ENCODE data around the gene NOL9.
"Not testable (repeated sequence)": the region's sequence is repeated elsewhere in the genome, so short reads cannot be mapped to it uniquely, and the experiment has no call there.

Gene NOL9

GRCh38 chr1:6554031-6554906 is at the start of gene NOL9:
Gene NOL9, minus strand, starts transcription at chr1:6554513. Its CDS starts 11 bp downstream, at chr1:6554502.
- peak; percentile 90 for DNase-seq

GRCh38 chr1:6603238-6603914 is 49.1 kb upstream of the NOL9 start:
- DNase-seq: peak; percentile 75

- DNase-seq: peak; percentile 92
Measured at GRCh38 chr1:6602669-6603237, 48.4 kb upstream of the NOL9 start, which contains the start of gene KLHL21. Gene KLHL21, minus strand, starts transcription at chr1:6602869. Its CDS starts 52 bp downstream, at chr1:6602817.

DNA sequence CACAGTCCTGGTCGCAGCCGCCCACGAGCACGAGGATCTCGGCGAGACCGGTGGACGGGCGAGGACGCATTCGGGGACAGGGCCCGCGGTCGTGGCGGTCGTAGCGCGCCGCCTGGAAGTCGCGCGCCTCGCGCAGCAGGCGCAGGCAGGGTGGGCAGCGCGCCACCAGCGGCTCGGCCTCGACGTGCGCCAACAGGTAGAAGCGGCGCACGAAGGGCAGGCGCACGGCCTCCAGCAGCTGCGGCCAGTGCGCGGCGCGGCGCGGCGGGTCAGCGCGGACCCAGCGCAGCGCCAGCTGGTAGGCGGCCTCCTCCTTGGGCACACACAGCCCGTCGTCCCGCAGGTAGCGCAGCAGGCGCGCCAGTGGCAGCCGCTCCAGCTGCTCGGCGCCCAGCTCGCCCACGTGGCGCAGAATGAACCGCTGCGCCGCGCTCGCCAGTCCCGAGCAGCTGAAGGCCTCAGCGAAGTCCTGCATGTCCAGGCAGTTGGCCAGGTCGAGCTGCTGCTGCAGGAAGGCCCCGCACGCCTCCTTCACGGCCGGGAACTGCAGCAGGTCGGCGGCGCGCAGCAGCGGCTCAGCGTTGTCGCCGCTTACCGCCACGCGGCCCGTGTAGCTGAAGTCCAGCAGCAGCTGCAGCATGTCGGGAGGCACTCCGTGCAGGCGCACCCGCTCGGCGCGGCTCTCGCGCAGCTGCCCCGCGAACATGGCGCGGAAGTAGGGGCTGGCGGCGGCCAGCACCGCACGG is 47.8 kb upstream of the NOL9 start:
- no peak for DNase-seq

GRCh38 chr1:6601049-6601922 is 47.0 kb upstream of the NOL9 start:
- peak; percentile 93 for DNase-seq

- DNase-seq: no peak
Measured at GRCh38 chr1:6600410-6601048, 46.2 kb upstream of the NOL9 start.

DNA sequence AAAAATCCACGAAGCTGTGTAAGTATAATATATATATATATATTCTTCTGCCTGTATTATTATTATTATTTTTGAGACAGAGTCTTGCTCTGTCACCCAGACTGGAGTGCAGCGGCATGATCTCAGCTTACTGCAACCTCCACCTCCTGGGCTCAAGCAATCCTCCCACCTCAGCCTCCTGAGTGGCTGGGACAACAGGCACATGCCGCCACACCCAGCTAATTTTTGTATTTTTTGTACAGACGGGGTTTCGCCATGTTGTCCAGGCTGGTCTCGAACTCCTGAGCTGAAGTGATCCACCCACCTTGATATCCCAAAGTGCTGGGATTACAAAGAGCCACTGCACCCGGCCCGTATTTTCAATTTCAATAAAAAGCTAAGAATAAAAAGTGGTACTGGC is 45.7 kb upstream of the NOL9 start:
- not testable (repeated sequence) for DNase-seq

DNA sequence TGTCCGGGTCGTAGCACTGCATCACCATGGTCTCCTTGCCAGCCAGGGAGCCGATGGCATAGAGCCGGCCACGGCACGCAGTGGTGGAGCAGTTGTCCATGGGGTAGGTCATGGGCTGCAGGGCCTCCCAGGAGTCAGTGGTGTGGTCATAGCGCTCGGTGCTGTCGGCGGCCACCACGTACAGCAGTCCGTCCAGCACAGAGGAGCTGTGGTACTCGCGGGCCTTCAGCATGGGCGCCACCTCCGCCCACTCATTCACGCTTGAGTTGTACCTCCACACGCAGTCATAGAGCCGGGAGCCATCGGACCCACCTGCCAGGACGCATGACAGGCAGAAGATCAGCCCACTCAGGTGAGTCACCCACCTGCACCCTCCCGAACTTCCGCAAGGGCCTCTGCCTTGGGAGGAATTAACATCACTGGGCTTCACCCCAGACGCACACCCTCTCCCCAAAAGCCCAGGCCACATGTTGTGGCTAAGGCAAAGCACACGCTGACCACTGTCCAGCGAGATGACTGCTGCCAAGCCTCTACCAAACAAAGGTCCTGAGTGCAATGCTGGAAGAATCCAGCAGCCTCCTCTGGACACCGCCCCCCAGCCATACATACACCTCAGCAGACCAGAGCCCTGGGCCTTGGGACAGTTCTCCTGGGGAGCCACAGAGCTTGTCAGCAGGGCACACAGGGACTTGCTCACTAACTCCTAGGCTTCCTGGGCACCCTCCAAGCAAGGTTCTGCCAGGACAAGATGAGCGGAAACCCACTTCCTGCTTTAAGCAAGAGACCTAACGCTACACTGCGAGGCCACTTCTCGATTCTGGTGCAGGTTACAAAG is 45.0 kb upstream of the NOL9 start:
- no peak for DNase-seq

GRCh38 chr1:6597777-6598131 is 43.4 kb upstream of the NOL9 start:
- DNase-seq: no peak

GRCh38 chr1:6596886-6597776 is 42.8 kb upstream of the NOL9 start:
- no peak for DNase-seq

GRCh38 chr1:6596351-6596750 is 42.0 kb upstream of the NOL9 start:
- no peak for DNase-seq

DNA sequence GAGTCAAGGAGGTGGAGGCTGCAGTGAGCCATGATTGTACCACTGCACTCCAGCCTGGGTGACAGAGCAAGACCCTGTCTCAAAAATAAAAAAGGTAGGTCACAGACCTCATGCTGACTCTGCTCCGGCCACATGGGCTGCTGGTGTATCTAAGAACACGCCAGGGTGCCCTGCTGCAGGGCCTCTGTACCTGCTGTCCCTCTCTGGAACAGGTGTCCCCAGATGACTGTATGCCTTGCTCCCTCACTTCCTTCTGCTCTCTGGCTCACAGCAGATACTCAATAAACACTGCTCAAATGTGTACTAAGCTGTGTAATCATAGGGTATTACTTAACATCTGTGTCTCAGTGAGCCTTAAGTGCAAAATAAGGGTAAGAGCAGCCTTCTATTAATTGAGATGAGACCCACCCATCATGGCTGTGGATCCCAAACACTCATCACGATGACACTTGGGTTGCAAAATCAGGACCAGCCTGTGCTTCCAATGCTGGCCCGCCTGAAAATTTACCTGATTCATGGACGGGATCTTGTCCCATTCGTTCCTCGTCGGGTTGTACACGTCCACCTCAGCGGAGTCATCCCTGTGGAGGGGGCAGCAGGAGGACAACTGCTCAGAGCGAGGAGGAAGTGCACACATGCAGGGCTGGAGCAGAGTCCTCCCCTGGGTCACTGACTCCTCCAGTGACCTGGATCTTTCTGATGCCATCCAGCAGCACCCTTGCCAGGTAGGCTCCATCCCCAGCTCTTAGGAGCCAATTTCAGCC is 40.8 kb upstream of the NOL9 start:
- no peak for DNase-seq

- no peak for DNase-seq
Measured at GRCh38 chr1:6593810-6594209, 39.5 kb upstream of the NOL9 start.

GRCh38 chr1:6592865-6593593 is 38.7 kb upstream of the NOL9 start:
- no peak for DNase-seq

GRCh38 chr1:6592441-6592840 is 38.1 kb upstream of the NOL9 start:
- no peak for DNase-seq

GRCh38 chr1:6591644-6592043 is 37.3 kb upstream of the NOL9 start:
- DNase-seq: no peak

GRCh38 chr1:6591222-6591621 is 36.9 kb upstream of the NOL9 start:
- no peak for DNase-seq

GRCh38 chr1:6590046-6590445 is 35.7 kb upstream of the NOL9 start:
- no peak for DNase-seq

Data from EL (cell line).